Measurements from ENCODE around the gene RPGR. TPM values are rescaled to one million over a fixed set of nuclear protein-coding genes. Genes with fewer than 3 reads are reported as not detected.

Gene RPGR
- total RNA-seq, 1 experiment from 2014 or later: 4.3 TPM

- no peak for DNase-seq (ENCODE audit: low read depth)
Measured at GRCh38 chrX:38256019-38256418, 71.3 kb downstream of the RPGR start.

- DNase-seq (ENCODE audit: low read depth): no peak
Measured at GRCh38 chrX:38249965-38250364, 77.3 kb downstream of the RPGR start.

GRCh38 chrX:38247051-38247450 is 80.3 kb downstream of the RPGR start:
- no peak for DNase-seq (ENCODE audit: low read depth)

- DNase-seq (ENCODE audit: low read depth): no peak
Measured at GRCh38 chrX:38240541-38240940, 86.8 kb downstream of the RPGR start.

- no peak for DNase-seq (ENCODE audit: low read depth)
Measured at GRCh38 chrX:38236901-38237615, 90.3 kb downstream of the RPGR start.

- peak; percentile 89 for DNase-seq (ENCODE audit: low read depth)
Measured at GRCh38 chrX:38233891-38234667, 93.2 kb downstream of the RPGR start.

GRCh38 chrX:38232079-38232686 is 95.1 kb downstream of the RPGR start:
- DNase-seq (ENCODE audit: low read depth): peak; percentile 77

- peak; percentile 77 for DNase-seq (ENCODE audit: low read depth)
Measured at GRCh38 chrX:38225093-38225492, 102.2 kb downstream of the RPGR start.

- DNase-seq (ENCODE audit: low read depth): no peak
Measured at GRCh38 chrX:38224160-38224559, 103.1 kb downstream of the RPGR start.

GRCh38 chrX:38221391-38221929 is 105.8 kb downstream of the RPGR start:
- no peak for DNase-seq (ENCODE audit: low read depth)

GRCh38 chrX:38220415-38221390 is 106.6 kb downstream of the RPGR start, which contains the start of gene SRPX:
TSS of gene SRPX (minus strand) at chrX:38220871. CDS start at chrX:38220792, 79 bp downstream.
- peak; percentile 27 for DNase-seq (ENCODE audit: low read depth)

GRCh38 chrX:38220024-38220414 is 107.3 kb downstream of the RPGR start:
- peak; percentile 83 for DNase-seq (ENCODE audit: low read depth)

Other genes starting within 250 kb of the RPGR start
- 39.0 and 45.2 TPM in 2 replicates for gene SRPX, start 106.6 kb downstream of the RPGR start, total RNA-seq (2014; rRNA removed; shearing (Covaris generic))
- not detected in 2 replicates for gene OTC, start 25.1 kb upstream of the RPGR start, total RNA-seq (2014; rRNA removed; shearing (Covaris generic))
- not detected in 2 replicates for gene TSPAN7, start 234.0 kb upstream of the RPGR start, total RNA-seq (2014; rRNA removed; shearing (Covaris generic))

All from M059J (cell line).